ENCODE data around the gene ZNHIT1. TPM values are rescaled to one million over a fixed set of nuclear protein-coding genes. Genes with fewer than 3 reads are reported as not detected.

The ZNHIT1 gene
- polyA plus RNA-seq, 2 of the 4 experiments (the other 2 are of a cell fraction) = 33.2 to 55.9 TPM

DNA sequence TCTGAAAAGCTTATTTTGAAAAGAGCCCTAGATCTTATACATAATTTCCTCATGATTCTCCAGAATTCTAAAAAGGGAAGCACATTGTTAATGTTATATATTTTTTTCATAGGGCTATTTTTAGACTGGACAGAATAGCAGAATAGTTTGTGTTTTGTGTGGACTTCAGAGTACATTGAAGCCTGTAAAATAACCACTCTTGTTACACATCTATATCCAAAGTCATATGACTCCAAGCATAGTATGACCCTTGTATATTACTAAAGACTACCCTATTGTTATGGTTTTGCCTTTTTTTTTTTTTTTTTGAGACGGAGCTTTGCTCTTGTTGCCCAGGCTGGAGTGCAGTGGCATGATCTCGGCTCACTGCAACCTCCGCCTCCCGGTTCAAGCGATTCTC is 53.1 kb downstream of the ZNHIT1 start (continued):
- TF ChIP-seq, protein P1, sequence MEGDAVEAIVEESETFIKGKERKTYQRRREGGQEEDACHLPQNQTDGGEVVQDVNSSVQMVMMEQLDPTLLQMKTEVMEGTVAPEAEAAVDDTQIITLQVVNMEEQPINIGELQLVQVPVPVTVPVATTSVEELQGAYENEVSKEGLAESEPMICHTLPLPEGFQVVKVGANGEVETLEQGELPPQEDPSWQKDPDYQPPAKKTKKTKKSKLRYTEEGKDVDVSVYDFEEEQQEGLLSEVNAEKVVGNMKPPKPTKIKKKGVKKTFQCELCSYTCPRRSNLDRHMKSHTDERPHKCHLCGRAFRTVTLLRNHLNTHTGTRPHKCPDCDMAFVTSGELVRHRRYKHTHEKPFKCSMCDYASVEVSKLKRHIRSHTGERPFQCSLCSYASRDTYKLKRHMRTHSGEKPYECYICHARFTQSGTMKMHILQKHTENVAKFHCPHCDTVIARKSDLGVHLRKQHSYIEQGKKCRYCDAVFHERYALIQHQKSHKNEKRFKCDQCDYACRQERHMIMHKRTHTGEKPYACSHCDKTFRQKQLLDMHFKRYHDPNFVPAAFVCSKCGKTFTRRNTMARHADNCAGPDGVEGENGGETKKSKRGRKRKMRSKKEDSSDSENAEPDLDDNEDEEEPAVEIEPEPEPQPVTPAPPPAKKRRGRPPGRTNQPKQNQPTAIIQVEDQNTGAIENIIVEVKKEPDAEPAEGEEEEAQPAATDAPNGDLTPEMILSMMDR (IDR thresholded peaks at IDR 0.05) = no peak
- TF ChIP-seq FOSL2 (IDR thresholded peaks at IDR 0.05) (no peak), FOSL2 (CRISPR knock-in tag; IDR thresholded peaks at IDR 0.05) (no peak), ESRRA (IDR thresholded peaks at IDR 0.05; ENCODE audit: borderline replicate concordance, low read length) (no peak)

DNA sequence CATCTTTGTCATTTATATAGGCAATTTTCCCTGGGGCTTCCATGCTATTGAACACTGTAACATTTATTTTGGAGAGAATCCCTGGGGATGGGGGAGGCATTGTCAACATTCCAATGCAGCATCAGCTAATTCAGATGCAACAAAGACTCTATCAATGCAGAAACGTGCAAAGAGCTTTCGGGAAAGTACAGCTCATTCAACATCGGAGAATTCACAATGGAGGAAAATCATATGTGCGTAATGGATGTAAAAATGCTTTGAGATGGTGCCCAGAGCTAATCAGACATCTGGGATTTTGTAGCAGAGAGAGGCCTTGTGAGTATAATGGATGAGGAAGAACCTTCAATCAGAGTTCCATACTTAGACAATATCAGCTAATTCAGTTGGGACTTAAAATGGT is 55.2 kb downstream of the ZNHIT1 start:
- ChIA-PET CTCF (interaction anchor here (1.4 to 3.4 kb wide), 3 partner anchors 10 to 81 kb away, joined by 6 to 22 read pairs (median 14); no protein-coding TSS in a partner anchor), POLR2A (no interaction called here)
- ATAC-seq (no peak), DNase-seq (ENCODE audit: low read depth in 1 of 2, low spot score in 1 of 2) (no peak), FAIRE-seq (no peak)
- Histone ChIP-seq H3K9me3 (no peaks in the 10 kb centered on the region), H3K4me1 (no peaks in the 10 kb centered on the region), H3K27ac (no peak overlapping the region), H3K4me2 (no peak overlapping the region), H3K4me3 (no peak overlapping the region)
- TF ChIP-seq, protein P2, sequence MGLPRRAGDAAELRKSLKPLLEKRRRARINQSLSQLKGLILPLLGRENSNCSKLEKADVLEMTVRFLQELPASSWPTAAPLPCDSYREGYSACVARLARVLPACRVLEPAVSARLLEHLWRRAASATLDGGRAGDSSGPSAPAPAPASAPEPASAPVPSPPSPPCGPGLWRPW (IDR thresholded peaks at IDR 0.05) = no peak
- TF ChIP-seq FOSL2 (IDR thresholded peaks at IDR 0.05) (no peak), FOSL2 (CRISPR knock-in tag; IDR thresholded peaks at IDR 0.05) (no peak), GATA3 (IDR thresholded peaks at IDR 0.05; ENCODE audit: borderline replicate concordance) (no peak), TFCP2L1 (CRISPR knock-in tag; IDR thresholded peaks at IDR 0.05) (no peak), SMC3 (IDR thresholded peaks at IDR 0.05) (no peak), ZC3H11A (IDR thresholded peaks at IDR 0.05) (no peak), KDM1A (IDR thresholded peaks at IDR 0.05; ENCODE audit: low read depth) (no peak), HOXA7 (CRISPR knock-in tag; IDR thresholded peaks at IDR 0.05) (no peak)
- TF ChIP-seq, protein P3, sequence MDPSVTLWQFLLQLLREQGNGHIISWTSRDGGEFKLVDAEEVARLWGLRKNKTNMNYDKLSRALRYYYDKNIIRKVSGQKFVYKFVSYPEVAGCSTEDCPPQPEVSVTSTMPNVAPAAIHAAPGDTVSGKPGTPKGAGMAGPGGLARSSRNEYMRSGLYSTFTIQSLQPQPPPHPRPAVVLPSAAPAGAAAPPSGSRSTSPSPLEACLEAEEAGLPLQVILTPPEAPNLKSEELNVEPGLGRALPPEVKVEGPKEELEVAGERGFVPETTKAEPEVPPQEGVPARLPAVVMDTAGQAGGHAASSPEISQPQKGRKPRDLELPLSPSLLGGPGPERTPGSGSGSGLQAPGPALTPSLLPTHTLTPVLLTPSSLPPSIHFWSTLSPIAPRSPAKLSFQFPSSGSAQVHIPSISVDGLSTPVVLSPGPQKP (IDR thresholded peaks at IDR 0.05; ENCODE audit: low read depth, low read length) = no peak
- WGBS (ENCODE audit: missing lambda C conversion rate) = 44% methylated on average over 4 of the region's 4 CpGs

Small RNA genes within 50 kb of the gene (small RNA-seq; reads per million reads assigned to genes)
- 0 reads per million in 6 experiments for gene RNU6-1104P

Other genes starting within 250 kb of the ZNHIT1 start
- gene MUC12, start 248.6 kb upstream of the ZNHIT1 start, polyA plus RNA-seq (2011; rRNA removed) = 1.2 and 1.8 TPM in 2 replicates
- gene MUC12, start 248.6 kb upstream of the ZNHIT1 start, polyA plus RNA-seq (2017; fragmentation: RNase III; extraction: RNeasy Plus Mini Kit Qiagen cat#74134 plus additional on column Dnase treatment) = 2.0 to 2.7 TPM (median 2.4 TPM) in 3 replicates
- 0.01 and 0.03 TPM in 2 replicates for gene MUC17, start 198.1 kb upstream of the ZNHIT1 start, polyA plus RNA-seq (2011; rRNA removed)
- not detected in 3 replicates for gene MUC17, start 198.1 kb upstream of the ZNHIT1 start, polyA plus RNA-seq (2017; fragmentation: RNase III; extraction: RNeasy Plus Mini Kit Qiagen cat#74134 plus additional on column Dnase treatment)
- gene TRIM56, start 132.7 kb upstream of the ZNHIT1 start, polyA plus RNA-seq (2011; rRNA removed) = 3.9 and 5.2 TPM in 2 replicates
- 15.6 to 17.8 TPM (median 16.5 TPM) in 3 replicates for gene TRIM56, start 132.7 kb upstream of the ZNHIT1 start, polyA plus RNA-seq (2017; fragmentation: RNase III; extraction: RNeasy Plus Mini Kit Qiagen cat#74134 plus additional on column Dnase treatment)
- gene SERPINE1, start 91.1 kb upstream of the ZNHIT1 start, polyA plus RNA-seq (2011; rRNA removed) = 300 and 355 TPM in 2 replicates
- 286 to 399 TPM (median 346 TPM) in 3 replicates for gene SERPINE1, start 91.1 kb upstream of the ZNHIT1 start, polyA plus RNA-seq (2017; fragmentation: RNase III; extraction: RNeasy Plus Mini Kit Qiagen cat#74134 plus additional on column Dnase treatment)
- gene AP1S1, start 63.7 kb upstream of the ZNHIT1 start, polyA plus RNA-seq (2011; rRNA removed) = 107 and 128 TPM in 2 replicates
- 181 to 187 TPM (median 182 TPM) in 3 replicates for gene AP1S1, start 63.7 kb upstream of the ZNHIT1 start, polyA plus RNA-seq (2017; fragmentation: RNase III; extraction: RNeasy Plus Mini Kit Qiagen cat#74134 plus additional on column Dnase treatment)
- 0.16 and 0.21 TPM in 2 replicates for gene VGF, start 52.6 kb upstream of the ZNHIT1 start, polyA plus RNA-seq (2011; rRNA removed)
- 1.4 to 2.7 TPM (median 2.0 TPM) in 3 replicates for gene VGF, start 52.6 kb upstream of the ZNHIT1 start, polyA plus RNA-seq (2017; fragmentation: RNase III; extraction: RNeasy Plus Mini Kit Qiagen cat#74134 plus additional on column Dnase treatment)
- 0.03 and 0.05 TPM in 2 replicates for gene NAT16, start 37.9 kb upstream of the ZNHIT1 start, polyA plus RNA-seq (2011; rRNA removed)
- gene NAT16, start 37.9 kb upstream of the ZNHIT1 start, polyA plus RNA-seq (2017; fragmentation: RNase III; extraction: RNeasy Plus Mini Kit Qiagen cat#74134 plus additional on column Dnase treatment) = 0.07 to 0.12 TPM in 2 of 3 replicates, not detected in the other
- gene MOGAT3, start 17.1 kb upstream of the ZNHIT1 start, polyA plus RNA-seq (2011; rRNA removed) = 0.11 and 0.14 TPM in 2 replicates
- 0.09 TPM in 1 of 3 replicates, not detected in the others for gene MOGAT3, start 17.1 kb upstream of the ZNHIT1 start, polyA plus RNA-seq (2017; fragmentation: RNase III; extraction: RNeasy Plus Mini Kit Qiagen cat#74134 plus additional on column Dnase treatment)
- gene PLOD3, start 584 bp upstream of the ZNHIT1 start, polyA plus RNA-seq (2011; rRNA removed) = 21.1 and 26.0 TPM in 2 replicates
- 48.7 to 52.8 TPM (median 50.6 TPM) in 3 replicates for gene PLOD3, start 584 bp upstream of the ZNHIT1 start, polyA plus RNA-seq (2017; fragmentation: RNase III; extraction: RNeasy Plus Mini Kit Qiagen cat#74134 plus additional on column Dnase treatment)
- gene CLDN15, start 19.6 kb downstream of the ZNHIT1 start, polyA plus RNA-seq (2011; rRNA removed) = 9.6 and 12.0 TPM in 2 replicates
- gene CLDN15, start 19.6 kb downstream of the ZNHIT1 start, polyA plus RNA-seq (2017; fragmentation: RNase III; extraction: RNeasy Plus Mini Kit Qiagen cat#74134 plus additional on column Dnase treatment) = 11.2 to 14.4 TPM (median 12.9 TPM) in 3 replicates
- gene FIS1, start 26.9 kb downstream of the ZNHIT1 start, polyA plus RNA-seq (2011; rRNA removed) = 111 TPM in 2 replicates
- 155 to 161 TPM (median 159 TPM) in 3 replicates for gene FIS1, start 26.9 kb downstream of the ZNHIT1 start, polyA plus RNA-seq (2017; fragmentation: RNase III; extraction: RNeasy Plus Mini Kit Qiagen cat#74134 plus additional on column Dnase treatment)
- 58.4 and 66.5 TPM in 2 replicates for gene IFT22, start 103.6 kb downstream of the ZNHIT1 start, polyA plus RNA-seq (2011; rRNA removed)
- gene IFT22, start 103.6 kb downstream of the ZNHIT1 start, polyA plus RNA-seq (2017; fragmentation: RNase III; extraction: RNeasy Plus Mini Kit Qiagen cat#74134 plus additional on column Dnase treatment) = 49.9 to 51.4 TPM (median 50.5 TPM) in 3 replicates
- gene COL26A1, start 144.7 kb downstream of the ZNHIT1 start, polyA plus RNA-seq (2011; rRNA removed) = 1.3 and 1.4 TPM in 2 replicates
- gene COL26A1, start 144.7 kb downstream of the ZNHIT1 start, polyA plus RNA-seq (2017; fragmentation: RNase III; extraction: RNeasy Plus Mini Kit Qiagen cat#74134 plus additional on column Dnase treatment) = 0.46 to 0.52 TPM (median 0.47 TPM) in 3 replicates